ENCODE results near the gene ODC1.

The ODC1 gene

DNA sequence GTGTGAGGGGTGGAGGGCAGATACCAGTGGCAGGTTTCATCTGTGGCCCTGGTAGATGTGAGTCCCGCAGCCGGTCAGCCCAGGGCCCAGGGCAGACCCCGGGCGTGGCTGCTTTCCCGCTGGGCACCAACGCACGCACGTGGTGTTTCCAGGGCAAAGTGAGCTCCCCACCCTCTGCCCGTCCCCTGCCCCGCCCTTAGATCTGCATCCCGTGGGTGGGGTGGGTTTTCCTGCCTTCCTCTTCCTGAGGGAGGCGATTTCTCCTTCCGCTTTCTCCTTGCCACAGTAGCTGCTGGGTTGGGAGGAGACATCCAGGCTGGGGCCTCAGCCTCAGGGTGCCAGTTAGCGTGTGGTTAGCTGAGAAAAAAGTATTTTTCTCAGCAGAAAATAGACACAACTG lies 49.6 kb downstream of the ODC1 start:
- in situ Hi-C loops (cut with MboI; ENCODE audit: low sequenced_read_pairs, unreplicated experiment) = no loop called here
- no peak for DNase-seq (ENCODE audit: low spot score)
- no peak for TF ChIP-seq CTCF (IDR thresholded peaks at IDR 0.05; ENCODE audit: borderline replicate concordance, control extremely low read depth, extremely low read depth, insufficient read depth, missing control alignments)

DNA sequence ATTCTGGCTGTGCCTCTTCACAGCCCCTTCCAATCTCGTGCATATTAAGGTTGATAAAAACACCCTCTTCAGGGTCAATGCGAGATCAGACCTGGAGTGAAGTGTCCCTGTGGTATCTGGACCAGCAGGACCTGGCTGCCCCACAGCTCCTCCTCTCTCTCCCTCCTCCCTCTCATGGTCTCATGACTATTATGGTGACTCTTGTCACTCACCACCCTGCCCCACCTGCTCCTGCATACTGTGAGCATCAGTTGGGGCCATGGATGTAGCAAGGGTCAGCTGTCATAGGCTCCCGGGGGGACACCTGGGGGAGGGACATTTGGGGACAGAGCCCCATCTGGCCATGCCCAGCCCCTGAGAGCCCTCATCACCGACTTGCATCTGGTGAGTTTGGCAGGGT lies 50.2 kb downstream of the ODC1 start:
- no peak for TF ChIP-seq CTCF (IDR thresholded peaks at IDR 0.05; ENCODE audit: borderline replicate concordance, control extremely low read depth, extremely low read depth, insufficient read depth, missing control alignments)
- DNase-seq (ENCODE audit: low spot score) = no peak
- in situ Hi-C loops (cut with MboI; ENCODE audit: low sequenced_read_pairs, unreplicated experiment) = no loop called here

- in situ Hi-C loops (cut with MboI; ENCODE audit: low sequenced_read_pairs, unreplicated experiment) = no loop called here
- no peak for TF ChIP-seq CTCF (IDR thresholded peaks at IDR 0.05; ENCODE audit: borderline replicate concordance, control extremely low read depth, extremely low read depth, insufficient read depth, missing control alignments)
- no peak for DNase-seq (ENCODE audit: low spot score)
Measured at GRCh38 chr2:10397297-10397875, 50.7 kb downstream of the ODC1 start.

- in situ Hi-C loops (cut with MboI; ENCODE audit: low sequenced_read_pairs, unreplicated experiment) = no loop called here
- no peak for TF ChIP-seq CTCF (IDR thresholded peaks at IDR 0.05; ENCODE audit: borderline replicate concordance, control extremely low read depth, extremely low read depth, insufficient read depth, missing control alignments)
- DNase-seq (ENCODE audit: low spot score) = no peak
Measured at GRCh38 chr2:10396464-10396863, 51.7 kb downstream of the ODC1 start.

- in situ Hi-C loops (cut with MboI; ENCODE audit: low sequenced_read_pairs, unreplicated experiment) = no loop called here
Measured at GRCh38 chr2:10395893-10396292, 52.2 kb downstream of the ODC1 start.

DNA sequence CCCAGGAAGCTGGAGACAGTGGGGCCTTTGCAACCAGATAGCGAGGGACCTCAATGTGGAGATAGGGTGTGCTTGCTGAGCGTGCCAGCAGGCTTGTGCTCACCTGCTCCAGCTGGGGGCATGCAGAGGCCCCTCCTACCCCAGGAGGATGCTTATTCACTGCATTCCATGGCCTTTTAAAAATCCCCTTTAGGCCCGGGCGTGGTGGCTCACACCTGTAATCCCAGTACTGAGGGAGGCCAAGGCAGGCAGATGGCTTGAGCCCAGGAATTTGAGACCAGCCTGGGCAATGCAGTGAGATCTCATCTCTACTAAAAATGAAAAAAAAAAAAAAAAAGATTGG lies 54.5 kb downstream of the ODC1 start:
- in situ Hi-C loops (cut with MboI; ENCODE audit: low sequenced_read_pairs, unreplicated experiment) = no loop called here
- no peak for TF ChIP-seq CTCF (IDR thresholded peaks at IDR 0.05; ENCODE audit: borderline replicate concordance, control extremely low read depth, extremely low read depth, insufficient read depth, missing control alignments)
- DNase-seq (ENCODE audit: low spot score) = no peak

More at GRCh38 chr2:10395893-10396292, 52.2 kb downstream of the ODC1 start:
- no peak for TF ChIP-seq CTCF (IDR thresholded peaks at IDR 0.05; ENCODE audit: borderline replicate concordance, control extremely low read depth, extremely low read depth, insufficient read depth, missing control alignments)
- no peak for DNase-seq (ENCODE audit: low spot score)

Data from GM13976 (cell line).